ENCODE data around the gene CTTNBP2NL.
"Not testable (repeated sequence)": the region's sequence is repeated elsewhere in the genome, so short reads cannot be mapped to it uniquely, and the experiment has no call there.

Gene CTTNBP2NL

GRCh38 chr1:112386731-112387346 lies 9.2 kb upstream of the CTTNBP2NL start:
- no peak for DNase-seq

- DNase-seq, result no peak
Measured at GRCh38 chr1:112387807-112388206, 8.2 kb upstream of the CTTNBP2NL start.

- no peak for DNase-seq
Measured at GRCh38 chr1:112388436-112388835, 7.6 kb upstream of the CTTNBP2NL start.

GRCh38 chr1:112389689-112390088 lies 6.3 kb upstream of the CTTNBP2NL start:
- DNase-seq, result no peak

- not testable (repeated sequence) for DNase-seq
Measured at GRCh38 chr1:112390335-112390734, 5.7 kb upstream of the CTTNBP2NL start.

GRCh38 chr1:112390775-112391602 lies 5.0 kb upstream of the CTTNBP2NL start:
- DNase-seq, result peak; percentile 92 to 95

- DNase-seq, result no peak
Measured at GRCh38 chr1:112391603-112391940, 4.4 kb upstream of the CTTNBP2NL start.

GRCh38 chr1:112393631-112393974 lies 2.4 kb upstream of the CTTNBP2NL start:
- no peak for DNase-seq

- no peak for DNase-seq
Measured at GRCh38 chr1:112394743-112395062, 1.3 kb upstream of the CTTNBP2NL start.

GRCh38 chr1:112395256-112395820 lies 676 bp upstream of the CTTNBP2NL start:
- no peak for DNase-seq

GRCh38 chr1:112396653-112397471 lies 848 bp downstream of the CTTNBP2NL start:
- no peak for DNase-seq

- no peak for DNase-seq
Measured at GRCh38 chr1:112397841-112398240, 1.8 kb downstream of the CTTNBP2NL start.

GRCh38 chr1:112399456-112399855 lies 3.4 kb downstream of the CTTNBP2NL start:
- no peak for DNase-seq

- not testable (repeated sequence) for DNase-seq
Measured at GRCh38 chr1:112400706-112401105, 4.7 kb downstream of the CTTNBP2NL start.

GRCh38 chr1:112402682-112403643 lies 6.9 kb downstream of the CTTNBP2NL start:
- DNase-seq, result no peak

- no peak for DNase-seq
Measured at GRCh38 chr1:112406771-112407170, 10.8 kb downstream of the CTTNBP2NL start.

- no peak for DNase-seq
Measured at GRCh38 chr1:112409414-112409813, 13.4 kb downstream of the CTTNBP2NL start.

- no peak for DNase-seq
Measured at GRCh38 chr1:112410673-112411072, 14.7 kb downstream of the CTTNBP2NL start.

- DNase-seq, result no peak
Measured at GRCh38 chr1:112417271-112417670, 21.3 kb downstream of the CTTNBP2NL start.

GRCh38 chr1:112418099-112418892 lies 22.3 kb downstream of the CTTNBP2NL start:
- DNase-seq, result no peak

- no peak for DNase-seq
Measured at GRCh38 chr1:112423207-112423606, 27.2 kb downstream of the CTTNBP2NL start.

All from Kasumi-1 (cell line).